ENCODE results near the gene PRR14. TPM values are rescaled to one million over a fixed set of nuclear protein-coding genes. Genes with fewer than 3 reads are reported as not detected.
A peak's percentile ranks its signal among the peaks of the same experiment; 100 is the strongest.
"Not testable (repeated sequence)": the region's sequence is repeated elsewhere in the genome, so short reads cannot be mapped to it uniquely, and the experiment has no call there.

The PRR14 gene
- total and polyA plus RNA-seq, 8 donors, result 9.0 to 123 (median 79.6) TPM

DNA sequence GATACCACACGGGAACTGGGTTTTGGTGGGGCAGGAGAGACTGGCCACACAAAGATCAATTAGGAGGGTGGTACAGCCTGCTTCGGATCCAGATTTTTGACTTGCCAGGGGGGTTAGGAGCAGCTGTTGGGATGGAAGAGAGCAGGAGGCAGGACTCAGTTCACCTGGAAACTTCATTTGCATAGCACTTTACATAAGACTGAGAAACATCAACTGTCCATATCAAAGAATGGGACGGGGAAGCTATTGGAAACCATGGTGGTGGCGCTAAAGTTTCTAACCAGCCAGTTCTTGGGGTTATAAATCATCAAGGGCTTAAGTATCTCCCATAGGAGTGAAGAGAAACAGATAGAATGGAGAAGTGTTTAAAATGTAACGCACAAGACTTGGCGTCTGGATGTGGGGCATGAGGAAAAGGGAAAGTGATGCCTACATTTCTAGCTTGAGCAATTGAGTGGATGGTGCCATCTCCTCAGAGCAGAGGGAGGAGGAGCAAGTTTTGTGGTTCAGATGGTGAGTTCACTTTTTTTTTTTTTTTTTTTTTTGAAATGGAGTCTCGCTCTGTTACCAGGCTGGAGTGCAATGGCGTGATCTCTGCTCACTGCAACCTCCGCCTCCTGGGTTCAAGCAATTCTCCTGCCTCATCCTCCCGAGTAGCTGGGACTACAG is 41.8 kb downstream of the PRR14 start:
- Histone ChIP-seq H3K4me1 (peaks cover 0 to 17% (median 9%) of the 10 kb centered on the region in 4 donors), H3K9me3 (no peaks in the 10 kb centered on the region), H3K4me3 (no peak overlapping the region), H3K27me3 (peaks cover 0 to 3% (median 0%) of the 10 kb centered on the region in 3 donors), H3K27ac (no peak overlapping the region), H3K36me3 (no peaks in the 10 kb centered on the region)
- no peak for DNase-seq
- TF ChIP-seq POLR2AphosphoS5 (IDR thresholded peaks at IDR 0.05), result no peak
- no peak for TF ChIP-seq EP300 (IDR thresholded peaks at IDR 0.05)
- no peak for TF ChIP-seq POLR2A (IDR thresholded peaks at IDR 0.05)
- TF ChIP-seq, protein P1, sequence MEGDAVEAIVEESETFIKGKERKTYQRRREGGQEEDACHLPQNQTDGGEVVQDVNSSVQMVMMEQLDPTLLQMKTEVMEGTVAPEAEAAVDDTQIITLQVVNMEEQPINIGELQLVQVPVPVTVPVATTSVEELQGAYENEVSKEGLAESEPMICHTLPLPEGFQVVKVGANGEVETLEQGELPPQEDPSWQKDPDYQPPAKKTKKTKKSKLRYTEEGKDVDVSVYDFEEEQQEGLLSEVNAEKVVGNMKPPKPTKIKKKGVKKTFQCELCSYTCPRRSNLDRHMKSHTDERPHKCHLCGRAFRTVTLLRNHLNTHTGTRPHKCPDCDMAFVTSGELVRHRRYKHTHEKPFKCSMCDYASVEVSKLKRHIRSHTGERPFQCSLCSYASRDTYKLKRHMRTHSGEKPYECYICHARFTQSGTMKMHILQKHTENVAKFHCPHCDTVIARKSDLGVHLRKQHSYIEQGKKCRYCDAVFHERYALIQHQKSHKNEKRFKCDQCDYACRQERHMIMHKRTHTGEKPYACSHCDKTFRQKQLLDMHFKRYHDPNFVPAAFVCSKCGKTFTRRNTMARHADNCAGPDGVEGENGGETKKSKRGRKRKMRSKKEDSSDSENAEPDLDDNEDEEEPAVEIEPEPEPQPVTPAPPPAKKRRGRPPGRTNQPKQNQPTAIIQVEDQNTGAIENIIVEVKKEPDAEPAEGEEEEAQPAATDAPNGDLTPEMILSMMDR (IDR thresholded peaks at IDR 0.05), result no peak
- intact Hi-C loops (cut with DNase I; ENCODE audit: low total_unique reads), result no loop called here
- 67 to 75% (median 74%) methylated on average over 8 to 10 of the region's 10 CpGs for WGBS, 5 donors

DNA sequence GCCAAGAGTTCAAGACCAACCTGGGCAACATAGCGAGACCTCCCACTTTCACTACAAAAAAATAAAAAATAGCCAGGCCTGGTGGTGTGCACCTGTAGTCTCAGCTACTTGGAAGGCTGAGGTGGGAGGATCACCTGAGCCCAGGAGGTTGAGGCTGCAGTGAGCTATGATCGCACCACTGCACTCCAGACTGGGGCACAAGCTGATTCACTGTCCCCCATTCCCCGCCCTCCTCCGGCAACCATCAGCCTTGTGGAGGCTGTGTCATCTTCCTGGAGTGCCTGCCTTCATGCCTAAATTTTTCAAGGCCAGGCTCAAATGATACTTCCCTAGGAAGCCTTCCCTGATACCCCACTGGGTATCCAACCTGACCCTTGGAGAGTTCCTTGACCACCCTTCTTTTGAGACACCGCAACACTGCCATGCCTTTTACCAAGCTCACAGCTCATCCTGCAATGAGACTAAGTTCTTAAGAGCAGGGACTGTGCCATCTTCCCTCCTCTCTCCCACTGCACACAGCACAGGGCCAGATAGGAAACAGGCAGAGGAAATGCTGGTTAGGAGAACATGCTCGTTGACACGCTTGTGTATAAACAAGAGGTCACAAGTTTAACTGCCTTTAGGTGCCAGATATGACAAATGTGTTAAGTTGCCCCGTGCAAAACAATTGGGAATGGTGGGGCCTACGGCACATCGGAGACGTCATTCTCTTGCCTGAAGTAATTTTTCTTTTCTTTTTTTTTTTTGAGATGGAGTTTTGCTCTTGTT is 44.4 kb downstream of the PRR14 start:
- WGBS, 5 donors, result 71 to 79% (median 75%) methylated on average over 11 of the region's 11 CpGs
- intact Hi-C loops (cut with DNase I; ENCODE audit: low total_unique reads), result no loop called here
- peak in 1 of 2 donors; percentile 9 for DNase-seq
- H3K27ac ChIP-seq, result no peak overlapping the region
- H3K4me3 ChIP-seq, result no peak overlapping the region
- H3K9me3 ChIP-seq, result no peaks in the 10 kb centered on the region
- no peak for TF ChIP-seq EP300 (IDR thresholded peaks at IDR 0.05)
- no peaks in the 10 kb centered on the region for H3K27me3 ChIP-seq
- H3K4me1 ChIP-seq, result peaks cover 7 to 31% (median 20%) of the 10 kb centered on the region in 4 donors
- peaks cover 0 to 1% (median 0%) of the 10 kb centered on the region in 4 donors for H3K36me3 ChIP-seq

DNA sequence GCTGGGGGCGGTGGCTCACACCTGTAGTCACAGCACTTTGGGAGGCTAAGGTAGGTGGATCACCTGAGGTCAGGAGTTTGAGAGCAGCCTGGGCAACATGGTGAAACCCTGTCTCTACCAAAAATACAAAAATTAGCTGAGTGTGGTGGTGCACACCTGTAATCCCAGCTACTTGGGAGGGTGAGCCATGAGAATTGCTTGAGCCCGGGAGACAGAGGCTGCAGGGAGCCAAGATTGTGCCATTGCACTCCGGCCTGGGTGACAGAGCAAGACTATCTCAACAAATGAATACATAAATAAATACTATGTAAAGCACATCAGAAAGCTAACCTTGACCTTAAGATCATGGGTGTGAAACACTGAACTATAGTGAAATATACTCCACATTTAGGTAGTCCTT is 45.9 kb downstream of the PRR14 start:
- WGBS, 5 donors, result 94 to 99% (median 98%) methylated on average over 3 of the region's 3 CpGs

DNA sequence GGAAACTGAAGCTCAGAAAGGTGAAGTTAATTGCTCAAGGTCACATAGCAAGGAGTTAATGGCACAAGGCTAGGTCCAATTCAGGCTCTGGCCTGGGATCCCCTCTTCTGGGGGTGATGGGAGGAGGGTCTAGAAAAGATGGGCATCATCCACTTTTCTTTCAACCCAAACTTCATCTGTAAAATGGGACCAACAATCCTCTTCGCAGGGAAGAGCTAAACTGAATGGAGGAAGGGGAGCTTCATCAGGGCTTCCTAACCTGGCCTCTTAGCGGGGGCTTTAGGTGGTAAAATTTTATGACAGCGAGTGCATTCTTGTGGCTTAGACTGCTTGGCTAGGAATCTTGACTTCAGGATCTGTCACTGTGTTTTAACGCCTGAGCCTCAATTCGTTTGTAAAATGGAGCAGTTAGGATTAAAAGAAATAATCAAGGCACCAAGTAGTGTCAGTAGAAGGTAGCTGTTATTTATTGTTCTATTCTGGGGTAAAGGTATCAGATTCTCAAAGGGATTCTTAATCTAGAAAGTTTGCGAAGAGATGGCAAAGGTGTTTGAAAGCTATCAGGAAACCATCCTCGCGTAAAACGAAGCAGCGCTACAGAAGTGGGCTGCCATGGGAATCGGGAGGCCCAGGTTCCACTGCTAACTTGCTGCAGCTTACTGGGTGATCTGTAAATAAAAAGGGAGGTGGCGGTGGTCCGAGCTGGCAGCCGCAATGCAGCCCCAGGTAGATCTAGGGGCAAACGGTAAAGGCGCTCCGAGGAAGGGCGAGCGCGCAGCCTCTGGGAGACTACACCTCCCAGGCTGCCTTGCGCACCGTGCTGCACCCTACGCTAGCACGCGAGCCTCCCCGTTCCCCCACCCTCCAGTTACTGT is 46.7 kb downstream of the PRR14 start:
- intact Hi-C loops (cut with DNase I; ENCODE audit: low total_unique reads), result no loop called here
- 8 to 24% (median 10%) methylated on average over 14 to 26 of the region's 26 CpGs for WGBS, 5 donors
- H3K36me3 ChIP-seq, result peaks cover 19 to 25% (median 22%) of the 10 kb centered on the region in 4 donors
- TF ChIP-seq POLR2A (IDR thresholded peaks at IDR 0.05) (no peak), EP300 (IDR thresholded peaks at IDR 0.05) (no peak)
- TF ChIP-seq, protein P1 (IDR thresholded peaks at IDR 0.05), result peak in 1 of 7 experiments; percentile 16
- peak in 1 of 2 donors; percentile 18 for DNase-seq
- no peaks in the 10 kb centered on the region for H3K9me3 ChIP-seq
- peaks cover 16 to 53% (median 32%) of the 10 kb centered on the region in 4 donors for H3K4me1 ChIP-seq
- H3K27me3 ChIP-seq, result no peaks in the 10 kb centered on the region
- H3K27ac ChIP-seq, result peak overlapping the region; percentile 96 to 100 (median 100)
- H3K4me3 ChIP-seq, result peak overlapping the region; percentile 74 to 98 (median 91)

More for the DNA sequence above, 45.9 kb downstream of the PRR14 start:
- H3K9me3 ChIP-seq; H3K4me3 ChIP-seq; DNase-seq; H3K27ac ChIP-seq; H3K27me3 ChIP-seq; intact Hi-C loops (cut with DNase I; ENCODE audit: low total_unique reads): not testable (repeated sequence)
- Histone ChIP-seq H3K36me3 (peaks cover 11 to 17% (median 13%) of the 10 kb centered on the region in 4 donors), H3K4me1 (peaks cover 16 to 47% (median 32%) of the 10 kb centered on the region in 4 donors)
